Measurements from ENCODE around the gene TEX2. TPM values are rescaled to one million over a fixed set of nuclear protein-coding genes. Genes with fewer than 3 reads are reported as not detected.

The TEX2 gene
- total and polyA plus RNA-seq, 9 of the 15 experiments (the other 6 are each of a cell fraction or from before 2014, with no cell fraction given), result 4.1 to 27.6 (median 19.3) TPM

- TF ChIP-seq ZNF175 (CRISPR knock-in tag; IDR thresholded peaks at IDR 0.05; ENCODE audit: low read depth), result no peak
- no peak for TF ChIP-seq ARID4B (CRISPR knock-in tag; IDR thresholded peaks at IDR 0.05)
- no peak for TF ChIP-seq ZNF644 (tag; IDR thresholded peaks at IDR 0.05; ENCODE audit: low read depth)
- TF ChIP-seq JUNB (CRISPR knock-in tag; conservative IDR thresholded peaks at IDR 0.05), result no peak
- TF ChIP-seq HIVEP1 (CRISPR knock-in tag; IDR thresholded peaks at IDR 0.05), result no peak
- TF ChIP-seq CCAR2 (IDR thresholded peaks at IDR 0.05; ENCODE audit: low read depth, low read length), result no peak
Observed at GRCh38 chr17:64259426-64259825, 3.6 kb downstream of the TEX2 start (continued).
